MM.1S (cell line): ENCODE data around the gene EIF3A.

ENCODE experiments used
- EZH2 ChIP-seq: fragments of 300-600 bp; sonication (generic); optimal IDR thresholded peaks from 2 replicates; pipeline ENCODE3; 2017; ENCODE audit warnings: low read depth, mild to moderate bottlenecking, antibody characterized with exemption, low read length, mixed read lengths
- EZH2phosphoT487 ChIP-seq: fragments of 300-600 bp; sonication (generic); IDR thresholded peaks from 2 replicates; pipeline ENCODE4 v1.6.1; 2018; ENCODE audit warnings: antibody characterized with exemption, low read length
- TF ChIP-seq, protein P1 (sequence below): fragments of 300-600 bp; sonication (generic); IDR thresholded peaks from 2 replicates; pipeline ENCODE4 v1.5.1; 2016; ENCODE audit warnings: antibody characterized with exemption, low read length, mixed read lengths

DNA sequence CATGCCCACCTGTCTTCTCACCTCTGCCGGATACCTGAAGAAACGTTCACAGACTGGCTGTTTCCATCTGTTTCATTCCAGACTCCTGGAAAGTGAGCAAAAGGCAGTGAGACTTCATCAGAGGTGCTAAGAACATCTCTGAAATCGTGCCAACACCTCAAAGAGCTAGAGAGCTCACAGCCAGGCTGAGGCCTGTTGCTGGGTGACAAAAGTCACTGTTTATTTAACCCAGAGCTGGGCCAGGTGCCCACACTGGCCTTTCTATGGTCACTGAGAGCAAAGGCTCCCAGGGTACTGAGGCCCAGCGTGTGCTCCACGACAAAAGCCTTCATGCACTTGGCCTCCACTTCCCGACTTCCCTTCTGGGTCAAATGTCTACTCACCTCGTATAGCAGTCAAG lies 54.8 kb downstream of the EIF3A start:
- TF ChIP-seq EZH2 (no peak), EZH2phosphoT487 (no peak)
- TF ChIP-seq, protein P1, sequence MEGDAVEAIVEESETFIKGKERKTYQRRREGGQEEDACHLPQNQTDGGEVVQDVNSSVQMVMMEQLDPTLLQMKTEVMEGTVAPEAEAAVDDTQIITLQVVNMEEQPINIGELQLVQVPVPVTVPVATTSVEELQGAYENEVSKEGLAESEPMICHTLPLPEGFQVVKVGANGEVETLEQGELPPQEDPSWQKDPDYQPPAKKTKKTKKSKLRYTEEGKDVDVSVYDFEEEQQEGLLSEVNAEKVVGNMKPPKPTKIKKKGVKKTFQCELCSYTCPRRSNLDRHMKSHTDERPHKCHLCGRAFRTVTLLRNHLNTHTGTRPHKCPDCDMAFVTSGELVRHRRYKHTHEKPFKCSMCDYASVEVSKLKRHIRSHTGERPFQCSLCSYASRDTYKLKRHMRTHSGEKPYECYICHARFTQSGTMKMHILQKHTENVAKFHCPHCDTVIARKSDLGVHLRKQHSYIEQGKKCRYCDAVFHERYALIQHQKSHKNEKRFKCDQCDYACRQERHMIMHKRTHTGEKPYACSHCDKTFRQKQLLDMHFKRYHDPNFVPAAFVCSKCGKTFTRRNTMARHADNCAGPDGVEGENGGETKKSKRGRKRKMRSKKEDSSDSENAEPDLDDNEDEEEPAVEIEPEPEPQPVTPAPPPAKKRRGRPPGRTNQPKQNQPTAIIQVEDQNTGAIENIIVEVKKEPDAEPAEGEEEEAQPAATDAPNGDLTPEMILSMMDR: no peak
